ENCODE measurements around the gene BDKRB2. TPM values are rescaled to one million over a fixed set of nuclear protein-coding genes. Genes with fewer than 3 reads are reported as not detected.

Gene BDKRB2
- total and polyA plus RNA-seq, 2 of the 4 experiments (the other 2 are of a cell fraction), result 60.9 to 73.1 TPM

DNA sequence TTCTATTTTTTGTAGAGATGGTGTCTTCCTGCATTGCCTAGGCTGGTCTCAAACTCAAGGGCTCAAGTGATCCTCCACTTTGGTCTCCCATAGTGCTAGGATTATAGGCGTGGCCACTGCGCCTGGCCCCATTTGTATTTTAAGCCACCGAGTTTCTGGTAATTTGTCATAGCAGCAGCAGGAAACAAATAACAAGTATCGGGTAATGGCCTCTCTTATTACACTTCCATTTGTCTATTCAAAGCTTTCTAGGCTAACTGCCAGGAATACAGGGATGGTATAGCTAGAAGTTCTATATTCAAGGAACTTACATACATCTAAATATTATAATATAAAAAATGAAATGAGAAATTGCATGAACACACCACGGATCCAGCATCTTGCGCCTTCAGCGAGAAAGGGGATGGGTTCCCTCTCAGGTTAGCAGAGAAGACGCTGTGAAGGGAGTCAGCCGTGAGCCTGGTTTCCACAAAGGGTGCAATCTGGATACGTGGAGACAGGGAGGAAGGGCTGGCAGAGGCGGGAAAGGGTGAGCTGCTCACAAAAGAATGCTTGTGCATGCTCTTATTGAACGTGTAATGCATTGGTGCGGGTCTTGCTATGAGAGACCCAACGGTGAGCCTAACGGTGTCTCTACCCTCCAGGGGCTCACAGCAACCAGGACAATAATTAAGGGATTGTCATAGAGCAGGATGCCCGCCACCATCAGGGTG is 60.9 kb downstream of the BDKRB2 start:
- Histone ChIP-seq H3K36me3 (ENCODE audit: control insufficient read depth, insufficient read depth, low read length) (peaks cover 58% of the 10 kb centered on the region), H3K9ac (ENCODE audit: low read depth, low read length) (0 out of 2 replicates have a peak overlapping the region, but pooled peaks have one; percentile 4), H3K9me1 (ENCODE audit: insufficient read depth, low read length) (peaks cover 36% of the 10 kb centered on the region), H2AK9ac (replicated peaks; ENCODE audit: low read depth, low read length, poor library complexity) (no peak overlapping the region), H2AFZ (replicated peaks; ENCODE audit: low read length, poor library complexity) (no peak overlapping the region), H3K4ac (ENCODE audit: low read depth, low read length) (peak overlapping the region; percentile 65), H4K20me1 (ENCODE audit: insufficient read depth, low read length) (peaks cover 28% of the 10 kb centered on the region), H2BK120ac (ENCODE audit: low read depth, low read length) (peak overlapping the region; percentile 30; the same call in 1 of the 2 replicates), H3K56ac (ENCODE audit: extremely low read depth, insufficient read depth, low read length) (no peak overlapping the region), H4K91ac (ENCODE audit: insufficient read depth, low read depth, low read length) (peak overlapping the region; percentile 48), H3K18ac (ENCODE audit: low read depth, low read length) (peak overlapping the region; percentile 60), H3K23ac (ENCODE audit: low read depth, low read length) (no peak overlapping the region), H2BK20ac (ENCODE audit: low read depth, low read length) (peak overlapping the region; percentile 36; the same call in 1 of the 2 replicates), H3K14ac (replicated peaks; ENCODE audit: low read depth, low read length) (0 out of 2 replicates have a peak overlapping the region, but pooled peaks have one; percentile 54), H3K27ac (ENCODE audit: insufficient read depth, low read length) (peak overlapping the region; percentile 70), H2BK15ac (ENCODE audit: low read depth, low read length) (0 out of 3 replicates have a peak overlapping the region, but pooled peaks have one; percentile 9), H2BK5ac (ENCODE audit: low read depth, low read length, poor library complexity, severe bottlenecking) (peak overlapping the region; percentile 61), H3K4me3 (ENCODE audit: insufficient read depth, low read depth, low read length) (no peak overlapping the region), H3K4me1 (ENCODE audit: control insufficient read depth, insufficient read depth, low read length) (peaks cover 53% of the 10 kb centered on the region), H4K8ac (ENCODE audit: low read depth in 2 of 2, low read length in 2 of 2) (peak overlapping the region; percentile 56 to 67; a peak in 2 of 4 replicates), H2AK5ac (ENCODE audit: low read depth, low read length) (peak overlapping the region; percentile 75), H3K4me2 (ENCODE audit: low read depth, low read length) (no peak overlapping the region), H4K5ac (ENCODE audit: low read depth, low read length) (peak overlapping the region; percentile 52), H3K79me1 (ENCODE audit: low read depth in 1 of 2, low read length in 2 of 2) (peaks cover 29 to 83% of the 10 kb centered on the region in 2 experiments), H3K27me3 (ENCODE audit: control insufficient read depth, insufficient read depth, low read length) (no peaks in the 10 kb centered on the region), H3K9me3 (ENCODE audit: control insufficient read depth, insufficient read depth, low read length) (no peaks in the 10 kb centered on the region)
- dilution Hi-C loops (cut with HindIII; ENCODE audit: low sequenced_read_pairs, unreplicated experiment), result no loop called here
- ChIA-PET CTCF (no interaction called here), POLR2A (ENCODE audit: unreplicated experiment) (no interaction called here)
- WGBS, 2 experiments (ENCODE audit: extremely low coverage in 2 of 2, insufficient read length in 1 of 2), result 79% methylated on average over 11 of the region's 16 CpGs; no CpG with 5 or more reads in 1 of the 2 experiments
- in situ Hi-C loops (cut with MboI; ENCODE audit: low sequenced_read_pairs), result loop anchor here (25.0 kb wide), 1 partner anchor 728 kb away; the partner anchor contains the start of gene GLRX5
- DNase-seq (peak; percentile 35), ATAC-seq (ENCODE audit: low read depth) (no peak)
- intact Hi-C loops (cut with micrococcal nuclease), result loop anchor here (5.0 to 10.0 kb wide), 2 partner anchors 143 to 731 kb away; partner anchors contain the start of gene GLRX5
- no TSS peak for BruUV-seq (replicated peaks)
- no peak for TF ChIP-seq ELK1 (IDR thresholded peaks at IDR 0.05; ENCODE audit: borderline replicate concordance, low read depth, low read length)
- TF ChIP-seq FOS (IDR thresholded peaks at IDR 0.05; ENCODE audit: low read depth, low read length), result no peak
- no peak for TF ChIP-seq MAZ (IDR thresholded peaks at IDR 0.05; ENCODE audit: borderline replicate concordance, low read depth, low read length)
- TF ChIP-seq RAD21 (IDR thresholded peaks at IDR 0.05; ENCODE audit: low read length), result no peak
- TF ChIP-seq RCOR1 (IDR thresholded peaks at IDR 0.05; ENCODE audit: insufficient replicate concordance, low read length), result no peak
- no peak for TF ChIP-seq SMC3 (IDR thresholded peaks at IDR 0.05; ENCODE audit: low read depth, low read length)
- TF ChIP-seq CHD1 (IDR thresholded peaks at IDR 0.05; ENCODE audit: low read depth, low read length), result no peak
- no peak for TF ChIP-seq POLR2A (IDR thresholded peaks at IDR 0.05; ENCODE audit: low read depth, low read length)
- no peak for TF ChIP-seq MAFK (IDR thresholded peaks at IDR 0.05; ENCODE audit: low read depth, low read length)
- TF ChIP-seq BHLHE40 (IDR thresholded peaks at IDR 0.05; ENCODE audit: low read depth, low read length), result no peak
- no peak for TF ChIP-seq RFX5 (IDR thresholded peaks at IDR 0.05; ENCODE audit: low read depth, low read length)
- TF ChIP-seq NFE2L2 (IDR thresholded peaks at IDR 0.05; ENCODE audit: low read depth, low read length), result no peak
- TF ChIP-seq CTCF (conservative IDR thresholded peaks at IDR 0.05; ENCODE audit: low read depth, low read length), result no peak
- TF ChIP-seq USF2 (IDR thresholded peaks at IDR 0.05; ENCODE audit: low read depth, low read length), result no peak

Measured in IMR-90 (cell line).